Calu3 (cell line): ENCODE measurements around the gene SLC25A21. TPM values are rescaled to one million over a fixed set of nuclear protein-coding genes. Genes with fewer than 3 reads are reported as not detected.

Source experiments
- BruUV-seq: library from RNA; stranded (reverse); fragments of 400-500 nt; replicated peaks from 2 replicates; lab custom pipeline; 2021; lab: Mats Ljungman, UMichigan
- CTCF ChIA-PET: fragments of 300-600 bp; sonication (Branson Sonifier 250); formaldehyde crosslinking; loops from one replicate; lab custom pipeline; 2022; ENCODE audit warnings: antibody characterized with exemption; lab: Charles Lee
- DNase-seq: peaks from one replicate; pipeline ENCODE4 v3.0.0; 2022
- H3K27ac Mint-ChIP-seq: one replicate; pipeline ENCODE4 v1.8.0; 2022; ENCODE audit warnings: mixed read lengths; ENCODE audit not compliant: unreplicated experiment
- H3K27me3 Mint-ChIP-seq: one replicate; pipeline ENCODE4 v1.8.0; 2022; ENCODE audit warnings: mixed read lengths; ENCODE audit not compliant: unreplicated experiment
- H3K36me3 Mint-ChIP-seq: one replicate; pipeline ENCODE4 v1.8.0; 2022; ENCODE audit warnings: mild to moderate bottlenecking, moderate library complexity, mixed read lengths; ENCODE audit not compliant: insufficient read depth, unreplicated experiment
- H3K4me1 Mint-ChIP-seq: one replicate; pipeline ENCODE4 v1.8.0; 2022; ENCODE audit warnings: mild to moderate bottlenecking, low read depth, mixed read lengths; ENCODE audit not compliant: unreplicated experiment
- H3K4me3 Mint-ChIP-seq: one replicate; pipeline ENCODE4 v1.8.0; 2022; ENCODE audit warnings: mild to moderate bottlenecking, low read depth, moderate library complexity, mixed read lengths; ENCODE audit not compliant: unreplicated experiment
- H3K9me3 Mint-ChIP-seq: one replicate; pipeline ENCODE4 v1.8.0; 2022; ENCODE audit warnings: low read depth, mixed read lengths; ENCODE audit not compliant: unreplicated experiment
- CTCF ChIP-seq: fragments of 200-600 bp; IDR thresholded peaks from one replicate; pipeline ENCODE4 v1.8.0; 2022; ENCODE audit warnings: antibody characterized with exemption; ENCODE audit not compliant: unreplicated experiment
- intact Hi-C: fragments of 100-400 bp; cut with micrococcal nuclease; formaldehyde crosslinking; loops from one replicate; pipeline ENCODE4 v1.10.0; 2022; ENCODE audit not compliant: unreplicated experiment
- total RNA-seq: library from RNA; stranded (reverse); gene quantifications from 2 replicates; pipeline ENCODE4 v1.2.3, GENCODE V29; 2022

The SLC25A21 gene
- total RNA-seq, 1 experiment from 2014 or later = 1.4 TPM

GRCh38 chr14:36676236-36676635, 496.2 kb downstream of the SLC25A21 start:
- Mint-ChIP-seq H3K4me3 (no peak overlapping the region), H3K36me3 (no peaks in the 10 kb centered on the region), H3K27ac (no peak overlapping the region), H3K9me3 (no peaks in the 10 kb centered on the region), H3K4me1 (no peaks in the 10 kb centered on the region), H3K27me3 (no peaks in the 10 kb centered on the region)
- CTCF ChIA-PET = no interaction called here
- DNase-seq = no peak
- BruUV-seq = no TSS peak
- no peak for TF ChIP-seq CTCF
- intact Hi-C loops = no loop called here

- TF ChIP-seq CTCF = no peak
- Mint-ChIP-seq H3K27ac (no peak overlapping the region), H3K4me3 (no peak overlapping the region), H3K36me3 (no peaks in the 10 kb centered on the region), H3K9me3 (no peaks in the 10 kb centered on the region), H3K4me1 (no peaks in the 10 kb centered on the region), H3K27me3 (no peaks in the 10 kb centered on the region)
- CTCF ChIA-PET = no interaction called here
- DNase-seq = no peak
- BruUV-seq = no TSS peak
- intact Hi-C loops = no loop called here
These were observed 496.8 kb downstream of the SLC25A21 start for GRCh38 chr14:36675581-36675980.

- CTCF ChIA-PET = no interaction called here
- H3K27me3 Mint-ChIP-seq = no peaks in the 10 kb centered on the region
- BruUV-seq = no TSS peak
These were observed 497.7 kb downstream of the SLC25A21 start for GRCh38 chr14:36674659-36675058.

GRCh38 chr14:36672095-36672494, 500.3 kb downstream of the SLC25A21 start:
- CTCF ChIA-PET = no interaction called here

More at GRCh38 chr14:36674659-36675058, 497.7 kb downstream of the SLC25A21 start:
- Mint-ChIP-seq H3K4me1 (no peaks in the 10 kb centered on the region), H3K9me3 (no peaks in the 10 kb centered on the region), H3K36me3 (no peaks in the 10 kb centered on the region), H3K4me3 (no peak overlapping the region), H3K27ac (no peak overlapping the region)
- intact Hi-C loops = no loop called here
- no peak for TF ChIP-seq CTCF
- no peak for DNase-seq

More at GRCh38 chr14:36672095-36672494, 500.3 kb downstream of the SLC25A21 start:
- Mint-ChIP-seq H3K4me3 (no peak overlapping the region), H3K27ac (no peak overlapping the region), H3K9me3 (no peaks in the 10 kb centered on the region), H3K27me3 (no peaks in the 10 kb centered on the region), H3K4me1 (no peaks in the 10 kb centered on the region), H3K36me3 (no peaks in the 10 kb centered on the region)
- DNase-seq = no peak
- no TSS peak for BruUV-seq
- intact Hi-C loops = no loop called here
- TF ChIP-seq CTCF = no peak
